Gastrocnemius medialis (tissue), 4 donors: ENCODE measurements around the gene KIAA1614.

Experiments used
- CTCF ChIP-seq, 5 experiments: fragments of 450-650 bp in 3 of 5; fragments of 200-600 bp in 2 of 5; sonication (generic) in 2 of 5; IDR thresholded peaks in 4 of 5; conservative IDR thresholded peaks in 1 of 5; 1 replicate in 4 of 5; 2 replicates in 1 of 5; pipeline ENCODE4 v1.5.1; 2016 to 2019; ENCODE audit warnings: antibody characterized with exemption in 5 of 5, mild to moderate bottlenecking in 3 of 5, moderate library complexity in 3 of 5
- POLR2A ChIP-seq, 2 donors: fragments of 450-650 bp; IDR thresholded peaks; one replicate each; pipeline ENCODE4 v1.6.1; 2017; ENCODE audit warnings: antibody characterized with exemption in 2 of 2, mild to moderate bottlenecking in 2 of 2, moderate library complexity in 2 of 2

GRCh38 chr1:180886338-180886737, 26.4 kb upstream of the KIAA1614 start:
- TF ChIP-seq POLR2A (IDR thresholded peaks at IDR 0.05) (no peak), CTCF (IDR thresholded peaks at IDR 0.05 in 4 of 5, conservative IDR thresholded peaks at IDR 0.05 in 1 of 5) (no peak)
